Kidney glomerular epithelial cell (primary cell): ENCODE results near the gene SLCO3A1.
A peak's percentile ranks its signal among the peaks of the same experiment; 100 is the strongest.

Source experiments
- DNase-seq: peaks from one replicate; lab custom pipeline; 2025; lab: John Stamatoyannopoulos, UW

The SLCO3A1 gene

DNA sequence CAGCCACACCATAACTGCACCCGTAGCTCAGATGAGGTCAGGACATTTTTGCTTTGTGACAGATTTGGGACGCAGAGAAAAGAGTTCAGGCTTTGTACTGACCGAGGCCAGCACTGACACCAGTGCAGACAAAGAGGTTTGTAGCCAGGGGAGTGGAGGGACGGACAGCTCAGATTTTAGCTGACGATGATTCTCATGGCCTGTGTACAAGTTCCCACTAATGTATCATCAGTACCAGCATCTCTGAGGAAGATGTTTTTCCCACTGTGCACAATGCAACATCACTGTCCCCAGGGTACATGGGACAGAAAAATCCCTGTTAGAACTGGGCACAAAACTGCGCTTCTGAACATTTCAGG is 112.7 kb downstream of the SLCO3A1 start:
- no peak for DNase-seq

DNA sequence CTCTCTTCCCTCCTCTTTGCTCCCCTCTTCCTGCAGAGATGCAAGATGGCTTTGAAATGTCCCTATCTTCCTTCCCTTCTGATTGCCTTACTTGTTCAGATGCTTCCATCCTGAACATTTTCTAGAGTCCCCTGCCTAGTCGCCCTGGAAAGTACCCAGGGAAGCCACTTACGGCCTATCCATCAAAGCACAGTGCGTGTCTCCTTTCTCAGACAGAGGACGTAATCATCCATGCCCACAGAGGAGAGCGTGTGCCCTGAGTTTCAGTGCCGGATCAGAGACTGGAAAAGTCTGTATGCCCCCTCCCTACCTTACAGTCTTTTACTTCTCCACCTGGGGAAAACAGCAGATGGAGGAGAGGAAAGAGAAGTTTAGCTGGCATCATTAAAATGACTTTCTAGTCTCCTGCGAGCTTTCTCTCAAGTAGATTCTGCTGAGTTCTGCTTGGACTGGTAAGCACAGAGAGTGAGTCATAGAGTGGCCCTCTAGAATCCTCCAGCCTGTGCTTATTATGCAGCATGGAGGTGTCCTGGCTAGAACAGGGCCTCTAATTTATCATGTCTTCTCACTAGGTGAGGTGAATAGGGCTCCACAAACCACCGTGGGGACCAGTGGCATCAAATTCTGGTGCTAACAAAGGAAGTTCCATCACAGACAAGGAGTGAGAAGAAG is 114.6 kb downstream of the SLCO3A1 start:
- DNase-seq, result peak; percentile 56

DNA sequence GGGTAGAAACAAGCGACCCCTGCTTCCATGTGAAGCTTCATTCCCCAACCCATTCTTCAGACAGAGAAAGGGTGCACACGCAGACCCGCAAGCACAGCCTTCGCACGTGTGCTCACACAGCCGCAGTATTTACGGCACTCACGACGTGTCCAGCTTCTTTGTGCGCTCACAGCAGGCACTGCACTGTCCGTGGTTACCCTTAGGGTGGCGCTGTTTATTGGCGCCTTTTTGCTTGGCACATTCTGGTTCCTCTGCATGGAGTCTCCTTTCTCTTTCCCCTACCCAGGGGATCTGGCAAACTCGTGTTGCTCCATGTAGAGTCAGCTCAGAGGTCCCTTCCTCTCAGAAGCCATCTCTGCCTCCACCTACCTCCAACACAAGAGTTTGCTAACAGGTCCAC is 115.1 kb downstream of the SLCO3A1 start:
- DNase-seq, result no peak

DNA sequence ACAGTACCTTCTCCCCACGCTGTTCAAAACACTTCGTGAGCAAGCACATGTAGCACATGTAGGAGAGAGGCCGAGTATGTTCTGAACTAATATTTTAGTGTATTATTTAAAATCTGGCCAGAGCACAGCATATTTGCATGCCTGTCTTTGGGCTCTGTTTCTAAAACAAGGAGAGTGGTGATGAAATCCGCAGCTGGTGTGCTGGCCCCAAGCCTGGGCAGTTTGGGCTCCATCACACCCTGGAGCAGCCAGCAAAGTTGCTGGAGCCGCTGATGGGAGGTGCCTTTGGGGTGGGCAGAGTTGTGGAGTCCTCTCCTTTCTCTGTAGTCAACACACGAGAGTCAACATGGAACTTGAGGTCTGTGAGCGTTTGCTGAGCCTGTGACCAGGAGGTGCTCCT is 116.6 kb downstream of the SLCO3A1 start:
- no peak for DNase-seq

DNA sequence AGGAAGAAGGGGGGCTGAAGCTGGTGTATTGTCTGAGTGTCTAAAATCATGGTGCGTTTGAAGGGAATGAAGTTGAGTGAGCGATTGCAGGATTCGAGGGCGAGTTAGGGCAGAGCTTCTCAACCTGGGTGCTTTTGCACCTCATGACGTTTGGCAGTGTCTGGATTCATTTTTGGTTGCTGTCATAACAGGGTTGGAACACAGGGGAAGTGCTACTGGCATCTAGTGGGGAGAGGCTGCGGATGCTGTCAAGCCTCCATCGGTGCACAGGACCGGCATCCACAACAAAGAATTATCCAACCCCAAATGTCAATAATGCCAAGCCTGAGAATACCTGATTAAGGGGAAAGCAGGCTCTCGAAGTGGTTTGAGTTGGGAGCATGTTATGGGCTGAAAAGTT is 120.0 kb downstream of the SLCO3A1 start:
- DNase-seq, result no peak

DNA sequence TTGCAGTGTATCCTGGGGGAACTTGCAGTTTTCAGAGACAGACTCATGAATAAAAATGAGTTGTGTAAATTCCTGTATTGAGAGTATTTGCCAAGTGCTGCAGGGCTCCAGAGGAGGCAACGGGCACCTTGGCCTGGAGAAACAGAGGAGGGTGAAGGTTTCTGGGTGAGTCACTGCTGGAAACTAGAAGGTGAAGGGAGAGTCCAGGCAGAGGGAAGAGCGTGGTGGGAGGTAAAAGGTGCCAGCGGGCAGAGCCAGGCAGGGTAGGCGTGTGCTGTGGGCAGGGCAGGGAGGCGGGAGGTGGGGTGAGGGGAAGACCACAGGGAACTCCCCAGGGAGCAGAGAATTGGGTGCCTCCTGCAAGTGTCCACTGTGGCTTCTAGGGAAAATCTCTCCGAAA is 120.8 kb downstream of the SLCO3A1 start:
- peak; percentile 63 for DNase-seq

DNA sequence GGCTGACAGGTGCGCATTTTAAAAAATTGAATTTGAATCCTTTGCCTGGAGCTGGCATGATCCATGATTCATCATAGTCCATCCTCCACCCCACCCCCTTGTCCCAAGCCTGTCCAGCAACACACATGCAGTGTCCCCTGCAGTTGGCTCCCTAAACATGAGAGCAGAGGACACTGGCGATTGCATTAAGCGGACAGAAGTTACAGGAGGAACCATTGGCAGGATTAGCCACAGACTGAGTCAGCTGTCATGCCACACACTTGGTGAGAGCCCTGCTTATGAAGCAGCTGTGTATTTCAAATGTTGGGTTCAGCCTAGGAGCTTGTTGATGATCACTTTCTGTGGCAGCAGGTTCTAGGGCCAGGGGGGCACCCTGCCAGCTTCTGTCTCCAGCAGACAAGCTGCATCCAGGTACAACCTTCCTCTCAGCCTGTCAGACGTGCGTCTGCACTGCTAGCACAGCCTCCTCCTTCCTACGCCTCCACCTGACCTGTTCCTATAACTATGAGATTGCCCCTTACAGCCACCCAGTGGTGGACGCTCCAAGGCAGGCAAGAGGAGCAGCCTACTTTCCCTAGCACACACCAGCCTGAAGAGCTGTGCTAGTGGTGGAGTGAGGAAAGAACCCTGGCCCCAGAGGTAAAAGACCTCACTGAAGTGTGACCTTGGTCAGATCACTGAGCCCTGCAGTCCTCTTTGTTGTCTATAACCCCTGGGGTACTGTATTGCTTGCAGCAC is 121.9 kb downstream of the SLCO3A1 start:
- DNase-seq, result no peak

DNA sequence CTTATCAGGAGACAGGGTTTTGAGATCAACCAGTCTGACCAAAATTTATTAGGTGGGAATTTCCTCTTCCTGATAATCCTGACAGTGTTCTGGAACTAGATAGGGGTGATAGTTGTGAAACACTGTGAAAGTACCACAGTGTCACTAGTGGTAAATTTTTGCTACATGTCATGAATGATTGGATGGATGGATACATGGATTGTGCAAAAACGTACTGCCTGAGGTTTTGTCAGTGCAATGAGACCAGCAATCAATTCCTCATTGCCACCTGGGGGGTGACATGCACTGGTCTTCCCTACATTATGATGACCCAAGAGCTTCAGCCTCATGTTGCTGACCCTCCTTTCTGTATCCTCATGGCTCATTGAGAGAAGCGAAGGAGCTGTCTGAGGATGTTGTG is 123.5 kb downstream of the SLCO3A1 start:
- no peak for DNase-seq

DNA sequence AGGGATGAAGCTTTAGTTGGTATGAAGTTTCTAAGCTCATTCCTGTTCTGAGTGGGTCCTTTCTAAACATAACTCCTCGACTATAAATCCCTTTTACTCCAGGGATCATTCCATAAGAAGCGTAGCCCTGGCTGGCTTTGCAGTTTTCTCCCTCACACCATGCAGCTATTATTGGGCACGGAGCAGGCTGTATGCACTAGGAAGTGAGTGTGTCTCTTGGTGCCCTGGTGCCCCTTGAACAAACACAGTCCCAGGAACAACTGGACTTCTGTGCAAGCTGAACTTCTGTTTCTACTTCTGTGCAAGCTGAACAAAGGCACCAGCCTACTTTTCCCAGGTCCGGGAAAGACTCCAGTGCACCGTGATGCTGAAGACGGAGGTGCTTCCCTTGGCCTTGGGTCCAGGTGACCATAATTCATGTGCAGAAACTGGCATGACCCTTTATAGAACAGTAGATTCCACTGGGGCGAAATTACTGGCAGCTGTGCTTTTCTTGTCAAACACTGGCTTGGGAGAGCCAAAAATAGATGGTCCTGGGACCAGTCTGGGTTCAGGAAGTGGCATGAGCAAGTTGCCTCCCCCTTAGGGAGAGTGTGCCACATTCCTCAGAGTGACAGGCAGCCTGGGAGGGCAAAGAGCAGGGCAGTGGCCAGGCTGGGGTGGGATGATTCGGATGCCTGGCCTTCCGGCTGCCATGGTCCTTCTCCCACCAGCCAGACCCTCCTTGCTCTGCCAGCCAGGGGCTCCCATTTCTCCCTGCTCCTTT is 127.2 kb downstream of the SLCO3A1 start:
- DNase-seq, result no peak

DNA sequence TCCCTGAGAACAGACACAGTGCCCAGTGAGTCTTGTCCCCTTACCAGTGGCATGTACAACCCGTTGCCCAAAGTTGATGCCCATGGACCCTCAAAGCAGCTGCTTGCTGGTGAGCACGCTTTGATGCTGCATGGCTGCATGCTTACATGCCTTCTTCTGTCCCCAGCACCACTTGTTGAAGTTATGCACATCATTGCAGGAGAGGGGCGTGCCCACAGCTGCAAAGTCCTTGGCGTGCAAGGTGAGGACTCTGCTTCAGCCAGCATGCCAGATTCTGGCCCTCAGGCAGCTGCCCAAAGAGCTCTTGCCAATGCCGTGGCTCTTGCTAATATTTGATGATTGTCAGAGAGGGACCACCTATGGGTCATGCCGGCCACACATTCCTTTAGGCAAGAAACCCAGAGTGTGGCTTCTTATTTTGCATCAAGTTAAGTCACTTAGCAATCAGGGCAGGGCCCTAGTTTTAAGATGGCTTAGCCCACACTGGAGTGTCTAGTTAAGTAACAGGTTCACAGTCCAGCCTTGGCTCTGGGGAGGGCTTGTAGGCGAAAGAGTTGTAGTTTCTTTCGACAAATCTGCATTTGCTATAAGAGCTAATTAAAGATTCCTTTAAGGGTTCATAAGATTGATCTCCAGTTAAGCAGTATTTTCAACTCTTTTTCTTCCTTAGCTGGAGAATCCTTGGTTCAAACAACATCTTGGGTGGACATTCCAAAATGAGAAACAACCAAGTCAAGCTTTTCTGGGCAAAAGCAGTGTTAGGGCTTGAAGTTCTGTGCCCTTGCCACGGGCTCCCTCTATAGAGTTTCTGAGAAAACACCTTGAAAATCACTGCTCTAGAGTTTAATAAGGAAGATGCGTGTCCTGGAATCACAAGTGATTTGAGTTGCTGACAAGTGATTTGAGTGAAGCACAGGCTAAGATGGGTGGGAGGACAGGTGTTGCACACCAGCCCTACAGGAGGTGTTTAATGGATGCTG is 128.6 kb downstream of the SLCO3A1 start:
- no peak for DNase-seq

DNA sequence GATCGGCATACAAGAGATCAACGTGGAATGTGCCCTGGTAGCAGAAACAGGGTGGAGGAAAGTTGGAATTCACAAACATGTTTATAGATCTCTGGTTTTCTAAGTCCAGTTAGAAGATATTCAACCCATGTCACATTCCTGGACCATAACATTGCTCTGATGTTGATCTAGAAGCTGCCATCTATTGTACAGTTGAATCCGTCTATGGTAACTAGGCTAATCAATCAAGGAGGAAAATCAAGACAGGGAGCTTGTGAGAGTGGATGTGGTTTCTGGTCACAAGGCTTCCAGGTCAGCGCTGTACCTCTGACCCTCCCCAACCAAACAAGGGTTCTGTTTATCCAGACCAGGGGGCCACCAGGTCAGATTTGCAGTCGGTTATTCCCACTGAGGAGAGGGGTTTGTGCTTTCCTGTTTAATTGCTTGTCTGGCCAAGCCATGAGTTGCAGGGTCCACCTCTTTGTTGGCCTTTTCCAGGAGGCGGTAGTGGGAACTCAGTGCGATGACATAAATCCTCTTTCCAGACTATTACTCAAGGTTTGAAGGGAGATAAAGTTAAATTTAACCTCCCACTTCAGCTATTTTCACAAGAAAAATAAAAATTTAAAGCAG is 130.3 kb downstream of the SLCO3A1 start:
- no peak for DNase-seq

DNA sequence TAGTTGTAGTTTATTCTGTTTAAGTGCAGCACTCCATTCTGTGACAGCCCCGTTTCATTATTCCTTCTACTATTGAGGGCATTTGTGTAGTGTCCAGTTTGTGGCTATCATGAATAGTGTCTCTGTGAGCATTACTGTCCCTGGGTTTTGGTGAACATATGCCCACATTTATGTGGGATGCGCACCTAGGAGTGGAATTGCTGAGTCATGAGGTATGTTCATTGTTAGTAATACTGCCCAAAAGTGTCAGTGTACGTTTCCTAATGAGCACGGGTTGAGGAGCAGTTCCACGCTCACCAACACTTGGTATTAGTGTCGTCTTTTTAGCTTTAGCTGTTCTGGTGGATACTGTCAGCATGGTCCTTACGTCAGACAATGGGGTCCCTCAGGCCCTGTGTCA is 131.8 kb downstream of the SLCO3A1 start:
- DNase-seq, result no peak

DNA sequence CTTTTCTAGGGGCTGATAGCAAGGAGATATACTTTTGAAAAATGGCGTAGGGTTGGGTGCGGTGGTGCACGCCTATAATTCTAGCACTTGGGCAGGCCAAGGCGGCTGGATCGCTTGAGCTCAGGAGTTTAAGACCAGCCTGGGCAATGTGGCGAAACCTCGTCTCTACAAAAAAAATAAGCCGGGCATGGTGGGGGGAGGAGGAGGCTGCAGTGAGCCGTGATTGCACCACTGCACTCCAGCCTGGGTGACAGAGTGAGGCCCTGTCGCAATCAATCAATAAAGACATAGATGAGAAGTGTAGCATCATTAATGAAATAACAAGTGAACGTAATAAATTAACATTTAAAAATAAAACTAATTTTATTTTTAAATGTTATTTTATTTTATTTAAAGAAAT is 134.6 kb downstream of the SLCO3A1 start:
- no peak for DNase-seq

DNA sequence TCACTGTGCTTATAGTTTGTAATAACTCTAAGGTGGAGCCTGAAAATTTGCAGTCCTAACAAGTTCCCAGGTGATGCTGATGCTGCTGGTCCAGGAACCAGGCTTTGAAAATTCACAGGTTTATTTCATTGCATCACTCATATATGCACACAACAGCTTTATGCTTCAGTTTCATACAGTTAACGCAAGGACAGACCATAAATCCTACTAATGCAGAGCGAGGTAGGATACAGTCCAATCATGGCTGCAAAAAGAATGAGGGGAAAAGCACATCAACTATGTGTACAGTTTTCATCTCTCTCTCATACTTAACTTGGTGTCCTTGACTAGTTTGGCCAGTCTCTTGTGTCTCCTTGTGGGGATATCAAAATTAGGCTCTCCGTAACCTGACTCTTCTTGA is 135.1 kb downstream of the SLCO3A1 start:
- DNase-seq, result no peak

DNA sequence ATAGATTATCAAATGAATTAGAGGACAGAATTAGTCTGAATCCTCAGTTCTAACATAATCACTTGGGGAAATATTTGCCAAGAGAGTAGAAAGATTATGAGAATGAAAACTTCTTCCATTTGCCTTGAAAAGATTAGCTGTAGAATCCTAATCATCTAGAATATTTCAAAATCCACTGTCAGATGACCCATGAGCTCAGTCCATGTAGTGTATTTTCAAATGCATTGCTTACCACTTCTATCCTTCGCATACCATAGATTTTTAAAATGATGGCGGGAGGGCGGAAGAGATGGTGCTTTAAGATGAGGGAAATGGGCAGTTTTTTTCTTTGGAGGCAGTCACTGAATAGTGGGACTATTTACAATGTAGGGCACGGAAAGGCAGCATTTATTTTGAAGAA is 136.3 kb downstream of the SLCO3A1 start:
- DNase-seq, result no peak

DNA sequence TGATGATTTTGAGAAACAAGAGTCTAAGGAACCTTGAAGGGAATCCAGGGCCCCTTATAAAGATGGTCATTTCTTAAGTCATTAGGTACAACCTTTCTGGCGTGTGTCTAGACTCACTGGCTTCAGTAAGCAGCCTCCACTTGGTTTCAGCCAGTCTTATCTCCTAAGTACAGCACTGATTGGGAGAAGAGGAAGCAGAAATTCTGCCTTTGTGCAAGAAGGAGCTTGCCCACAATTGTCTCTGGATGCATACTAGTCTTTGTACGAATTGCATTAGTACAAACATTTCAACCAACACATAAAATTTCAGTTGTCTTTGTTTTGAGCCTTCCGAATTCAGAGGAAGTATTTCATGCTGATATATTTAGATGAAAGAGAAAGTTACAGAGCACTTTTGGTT is 139.4 kb downstream of the SLCO3A1 start:
- DNase-seq, result no peak

DNA sequence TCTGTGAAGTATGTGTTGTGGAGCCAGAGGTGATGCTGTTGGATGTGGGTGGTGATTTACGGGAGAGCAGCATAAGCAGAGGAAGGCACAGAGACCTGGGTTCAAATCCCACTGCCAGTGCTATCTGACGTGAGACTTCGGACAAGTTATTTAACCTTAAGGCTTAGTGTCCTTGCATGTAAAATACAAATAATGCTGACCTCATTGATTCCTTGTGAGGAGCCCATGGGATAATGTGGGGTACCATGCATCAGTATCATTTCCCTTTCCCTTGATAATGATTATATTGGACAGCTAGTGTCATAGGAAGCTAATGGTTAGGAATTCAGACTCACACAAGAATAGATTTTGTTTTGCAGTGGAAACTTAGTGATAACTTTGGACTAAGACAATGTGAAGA is 141.6 kb downstream of the SLCO3A1 start:
- no peak for DNase-seq

DNA sequence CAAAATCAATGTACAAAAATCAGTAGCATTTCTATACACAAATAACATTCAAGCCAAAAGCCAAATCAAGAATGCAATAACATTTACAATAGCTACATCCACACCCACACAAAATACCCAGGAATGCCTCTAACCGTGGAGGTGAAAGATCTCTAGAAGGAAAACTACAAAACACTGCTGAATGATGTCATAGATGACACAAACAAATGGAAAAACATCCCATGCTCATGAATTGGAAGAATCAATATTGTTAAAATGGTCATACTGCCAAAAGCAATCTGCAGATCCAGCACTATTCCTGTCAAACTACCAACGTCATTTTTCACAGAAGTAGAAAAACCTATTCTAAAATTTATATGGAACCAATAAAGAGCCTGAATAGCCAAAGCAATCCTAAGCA is 143.7 kb downstream of the SLCO3A1 start:
- no peak for DNase-seq

DNA sequence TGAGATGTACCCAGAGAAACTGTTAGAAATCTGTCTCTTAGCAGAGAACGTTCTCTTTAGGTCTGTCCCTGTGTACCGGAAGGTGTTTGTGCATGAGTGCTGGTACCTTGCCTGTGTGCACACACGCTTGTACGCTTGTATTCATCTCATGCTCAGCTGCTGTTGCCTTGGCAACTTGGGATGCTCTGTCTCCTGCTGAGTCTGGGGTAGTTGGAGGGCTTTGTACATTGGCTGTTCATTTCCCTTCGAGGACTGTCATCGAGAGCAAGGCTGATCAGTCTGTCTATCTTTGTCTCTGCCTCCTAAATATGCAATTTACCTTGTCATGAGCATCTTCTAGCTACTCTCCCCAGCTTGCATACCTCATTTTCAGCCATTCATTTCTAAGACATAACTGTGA is 147.2 kb downstream of the SLCO3A1 start:
- DNase-seq, result no peak

DNA sequence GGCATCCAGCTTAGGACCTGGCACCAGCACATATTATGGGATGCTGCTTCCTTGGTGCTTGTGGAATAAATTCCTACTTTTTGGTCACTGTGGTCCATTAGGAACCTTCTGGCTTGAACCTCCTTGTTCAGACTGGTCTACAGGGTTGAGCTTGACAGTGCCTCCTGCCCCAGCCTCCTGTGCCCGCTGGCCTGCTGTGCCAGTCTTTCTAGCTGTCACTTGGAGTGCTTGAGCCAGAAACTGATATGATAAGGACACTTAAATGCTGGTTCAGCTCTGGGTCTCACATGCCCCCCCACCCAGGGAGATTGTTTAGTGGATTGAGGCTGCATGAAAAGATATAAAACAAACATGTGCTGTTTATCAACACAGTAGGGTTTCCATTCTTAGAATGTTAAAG is 147.8 kb downstream of the SLCO3A1 start:
- no peak for DNase-seq

DNA sequence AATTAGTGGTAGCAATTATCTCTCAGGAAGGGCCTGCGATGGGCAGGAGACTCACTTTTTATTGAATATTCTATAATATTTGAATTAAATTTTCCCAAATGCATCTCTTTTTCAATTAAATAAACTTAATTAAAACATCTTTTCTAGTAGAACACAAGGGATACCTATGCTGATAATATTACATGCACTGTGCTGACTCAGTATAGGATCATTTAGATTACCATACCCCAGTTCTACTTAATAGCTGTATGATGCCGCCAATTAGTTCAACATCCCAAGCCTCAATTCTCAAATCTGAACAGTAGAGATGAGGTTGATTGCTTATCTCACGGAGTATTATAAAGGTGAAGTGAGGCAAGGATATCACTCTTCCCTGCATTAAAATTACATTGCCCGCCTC is 149.2 kb downstream of the SLCO3A1 start:
- DNase-seq, result no peak
